ENCODE results near the gene ZNF445. TPM values are rescaled to one million over a fixed set of nuclear protein-coding genes. Genes with fewer than 3 reads are reported as not detected.

The ZNF445 gene
- total and polyA plus RNA-seq, 2 of the 8 experiments (the other 6 are each of a cell fraction or from before 2014, with no cell fraction given), result 3.3 to 26.3 TPM

GRCh38 chr3:44477312-44478030, at the start of gene ZNF445 (continued):
- TF ChIP-seq GTF2F1 (IDR thresholded peaks at IDR 0.05; ENCODE audit: borderline replicate concordance, low read depth, low read length), result 0 out of 2 replicates have a peak, but pooled peaks have one; percentile 26
- TF ChIP-seq SIRT6 (IDR thresholded peaks at IDR 0.05; ENCODE audit: low read length), result no peak
- no peak for TF ChIP-seq SIN3A (conservative IDR thresholded peaks at IDR 0.05 in 1 of 2, IDR thresholded peaks at IDR 0.05 in 1 of 2; ENCODE audit: low read depth in 1 of 2, low read length in 2 of 2)
- TF ChIP-seq NANOG (IDR thresholded peaks at IDR 0.05; ENCODE audit: insufficient read depth, low read depth, low read length, poor library complexity, severe bottlenecking), result no peak
- TF ChIP-seq KDM1A (IDR thresholded peaks at IDR 0.05; ENCODE audit: borderline replicate concordance, low read length), result no peak
- TF ChIP-seq BCL11A (IDR thresholded peaks at IDR 0.05; ENCODE audit: low read depth in 2 of 2, low read length in 2 of 2), result no peak
- TF ChIP-seq SIX5 (IDR thresholded peaks at IDR 0.05; ENCODE audit: low read depth, low read length), result no peak
- peak; percentile 76 for TF ChIP-seq SP2 (IDR thresholded peaks at IDR 0.05; ENCODE audit: low read length)
- TF ChIP-seq CBX8 (IDR thresholded peaks at IDR 0.05; ENCODE audit: borderline replicate concordance, low read depth, low read length), result no peak
- no peak for TF ChIP-seq SRF (IDR thresholded peaks at IDR 0.05; ENCODE audit: low read depth, low read length)
- TF ChIP-seq CTCF (IDR thresholded peaks at IDR 0.05; ENCODE audit: control extremely low read depth in 1 of 3, insufficient read depth in 1 of 3, low read depth in 1 of 3, low read length in 3 of 3), result no peak
- peak; percentile 57 for TF ChIP-seq NRF1 (IDR thresholded peaks at IDR 0.05; ENCODE audit: low read depth, low read length)
- no peak for TF ChIP-seq CHD2 (IDR thresholded peaks at IDR 0.05; ENCODE audit: low read length)
- TF ChIP-seq ASH2L (IDR thresholded peaks at IDR 0.05; ENCODE audit: low read length), result peak; percentile 15
- TF ChIP-seq TAF7 (optimal IDR thresholded peaks at IDR 0.05; ENCODE audit: borderline replicate concordance, low read depth, low read length), result peak; percentile 68
- peak; percentile 92 for TF ChIP-seq TAF1 (IDR thresholded peaks at IDR 0.05; ENCODE audit: low read depth, low read length)
- no peak for TF ChIP-seq EP300 (IDR thresholded peaks at IDR 0.05; ENCODE audit: borderline replicate concordance in 1 of 2, low read depth in 2 of 2, low read length in 2 of 2)
- TF ChIP-seq HDAC6 (IDR thresholded peaks at IDR 0.05; ENCODE audit: low read depth, low read length), result no peak
- TF ChIP-seq TEAD4 (IDR thresholded peaks at IDR 0.05; ENCODE audit: low read depth, low read length), result no peak
- no peak for TF ChIP-seq POU5F1 (IDR thresholded peaks at IDR 0.05; ENCODE audit: low read depth, low read length)
- TF ChIP-seq POLR2AphosphoS5 (IDR thresholded peaks at IDR 0.05; ENCODE audit: low read depth, low read length), result peak; percentile 84
- TF ChIP-seq YY1 (IDR thresholded peaks at IDR 0.05; ENCODE audit: low read depth, low read length), result no peak
- TF ChIP-seq RBBP5 (IDR thresholded peaks at IDR 0.05; ENCODE audit: borderline replicate concordance, low read depth, low read length), result peak; percentile 74; the same call in 1 of the 2 replicates
